T-helper 2 cell treated with Interferon-gamma antibody and Interleukin-4, amounts not matched to agents 100 ng/mL and 5 ng/mL, for 36 hours (primary cell): ENCODE data around the gene EFEMP2. TPM values are rescaled to one million over a fixed set of nuclear protein-coding genes. Genes with fewer than 3 reads are reported as not detected.

Source experiments
- intact Hi-C: fragments of 100-400 bp; cut with micrococcal nuclease; formaldehyde crosslinking; loops from one replicate; pipeline ENCODE4 v1.15.1; 2023
- total RNA-seq: library from RNA; stranded (reverse); gene quantifications from 2 replicates; pipeline ENCODE4 v1.2.3, GENCODE V29; 2022

EFEMP2 gene
- 5.4 and 7.2 TPM in 2 replicates for total RNA-seq

- intact Hi-C loops = loop anchor here (1.0 kb wide), 4 partner anchors 12 to 47 kb away; partner anchors contain the start of genes C11orf68, DRAP1, FIBP and MUS81
Measured at GRCh38 chr11:65872586-65873317, at the start of gene EFEMP2. TSS of gene EFEMP2 (minus strand) at chr11:65872800. CDS start at chr11:65872354, 446 bp downstream.

DNA sequence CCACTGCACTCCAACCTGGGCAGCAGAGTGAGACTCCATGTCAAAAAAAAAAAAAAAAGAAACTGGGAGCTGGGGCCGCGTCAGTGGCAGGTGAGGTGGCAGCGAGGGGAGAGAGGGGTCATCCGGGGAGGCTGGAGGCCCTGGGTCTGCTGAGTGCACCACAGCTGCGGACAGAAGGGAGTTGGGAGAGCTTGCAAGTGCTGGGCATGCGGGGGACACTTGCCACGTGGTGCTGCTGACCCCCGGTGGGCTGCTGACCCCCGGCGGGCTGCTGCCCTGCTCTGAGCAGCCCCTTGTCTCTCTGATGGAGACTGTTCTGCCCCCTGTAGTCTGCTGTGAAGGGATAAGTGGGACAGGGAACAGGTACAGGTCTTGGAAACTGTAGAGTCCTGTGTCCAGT is 49.3 kb upstream of the EFEMP2 start:
- intact Hi-C loops = no loop called here

GRCh38 chr11:65921033-65921555 is 48.5 kb upstream of the EFEMP2 start:
- intact Hi-C loops = no loop called here

DNA sequence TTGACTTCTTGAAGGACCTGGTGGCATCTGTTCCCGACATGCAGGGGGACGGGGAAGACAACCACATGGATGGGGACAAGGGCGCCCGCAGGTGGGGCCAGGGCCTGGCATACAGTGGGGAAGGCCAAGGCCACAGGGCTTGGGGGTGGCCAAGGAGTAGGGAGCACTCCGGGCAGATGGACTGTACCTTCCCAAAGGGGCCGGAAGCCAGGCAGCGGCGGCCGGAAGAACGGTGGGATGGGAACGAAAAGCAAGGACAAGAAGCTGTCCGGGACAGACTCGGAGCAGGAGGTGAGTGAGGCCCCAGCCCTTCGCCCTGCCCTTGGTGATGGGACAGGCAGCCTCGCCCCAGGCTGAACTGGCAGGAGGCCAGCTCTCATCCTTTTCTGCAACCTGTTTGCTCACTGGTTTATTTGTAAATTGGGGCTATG is 47.8 kb upstream of the EFEMP2 start:
- intact Hi-C loops = no loop called here

- intact Hi-C loops = loop anchor here (1.0 kb wide), 8 partner anchors 9 to 304 kb away; partner anchors contain the start of genes CFL1, FIBP, FOSL1 and PCNX3
Measured at GRCh38 chr11:65919573-65920371, 47.2 kb upstream of the EFEMP2 start.

GRCh38 chr11:65919141-65919572 is 46.6 kb upstream of the EFEMP2 start, which contains the start of gene DRAP1:
TSS of gene DRAP1 (plus strand) at chr11:65919426. CDS start at chr11:65919502, 76 bp downstream.
- intact Hi-C loops = loop anchor here (1.0 kb wide), 8 partner anchors 9 to 304 kb away; partner anchors contain the start of genes CFL1, FIBP, FOSL1 and PCNX3

DNA sequence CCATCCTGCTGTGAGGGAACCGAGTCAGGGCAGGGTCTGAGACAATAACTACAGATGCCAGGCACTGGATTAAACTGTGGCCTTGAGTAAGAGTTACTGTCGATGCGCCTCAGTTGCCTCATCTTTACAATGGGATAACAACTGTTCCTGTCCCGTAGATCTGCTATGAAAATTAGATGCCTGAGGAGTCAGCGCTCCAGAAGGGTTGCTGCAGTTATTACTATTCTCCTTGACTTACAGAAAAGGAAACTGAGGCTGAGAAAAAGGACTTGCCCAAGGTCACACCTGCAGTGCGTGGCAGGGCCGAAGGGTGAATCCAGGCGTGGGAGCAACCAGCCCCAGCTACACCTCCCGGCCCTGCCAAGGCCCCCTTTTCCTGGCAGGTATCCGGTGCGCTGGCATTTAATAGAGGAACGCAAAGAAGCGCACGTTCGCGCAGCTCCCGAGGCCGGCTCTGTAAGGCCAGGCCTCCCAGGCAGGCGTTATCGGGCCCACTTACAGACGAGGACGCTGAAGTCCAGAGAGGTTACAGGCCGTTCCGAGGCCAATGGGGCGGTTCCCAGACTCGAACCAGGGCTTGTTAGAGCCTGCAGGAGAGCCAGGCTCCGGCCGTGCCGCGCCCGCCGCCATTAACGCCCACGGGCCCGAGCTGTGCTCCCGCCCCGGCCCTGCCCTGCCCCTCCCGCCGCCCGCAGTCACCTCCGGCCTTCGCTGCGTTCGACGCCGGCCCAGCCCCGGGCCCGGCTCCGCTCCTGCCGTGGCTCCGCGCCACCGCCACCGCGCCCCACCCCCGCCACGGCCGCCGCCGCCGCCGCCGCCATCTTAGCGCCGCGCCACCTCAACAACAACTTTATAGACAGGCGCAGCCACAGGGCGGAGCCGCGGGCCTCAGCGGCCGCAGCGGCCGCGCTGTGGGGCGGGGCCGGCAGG is 45.9 kb upstream of the EFEMP2 start, which contains the start of gene C11orf68:
Gene C11orf68 (minus strand): TSS at position 852 of the 930 bp plus-strand sequence. CDS start 31 bp downstream, at position 821.
- intact Hi-C loops = loop anchor here (1.0 kb wide), 8 partner anchors 10 to 303 kb away; partner anchors contain the start of genes CFL1, FIBP, FOSL1 and PCNX3

- intact Hi-C loops = no loop called here
Measured at GRCh38 chr11:65917434-65918210, 45.0 kb upstream of the EFEMP2 start.

DNA sequence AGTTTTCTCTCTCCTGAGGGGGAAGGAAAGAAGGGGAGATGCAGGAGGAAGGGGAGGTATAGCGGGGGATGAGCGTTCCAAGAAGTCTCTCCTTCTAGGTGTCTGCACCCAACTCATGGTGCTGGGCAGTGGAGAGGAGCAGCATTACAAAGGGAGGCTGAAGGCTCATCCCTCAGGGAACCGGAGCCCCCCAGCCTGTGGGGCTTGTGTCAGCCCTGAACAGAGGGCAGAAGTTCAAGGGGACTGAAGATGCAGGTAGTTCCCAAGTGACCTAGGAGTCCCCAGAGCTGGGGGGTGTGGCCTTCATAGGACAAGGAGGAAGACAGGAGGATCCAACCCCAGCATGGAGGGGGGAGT is 44.5 kb upstream of the EFEMP2 start:
- intact Hi-C loops = no loop called here

GRCh38 chr11:65916391-65916790 is 43.8 kb upstream of the EFEMP2 start:
- intact Hi-C loops = no loop called here

DNA sequence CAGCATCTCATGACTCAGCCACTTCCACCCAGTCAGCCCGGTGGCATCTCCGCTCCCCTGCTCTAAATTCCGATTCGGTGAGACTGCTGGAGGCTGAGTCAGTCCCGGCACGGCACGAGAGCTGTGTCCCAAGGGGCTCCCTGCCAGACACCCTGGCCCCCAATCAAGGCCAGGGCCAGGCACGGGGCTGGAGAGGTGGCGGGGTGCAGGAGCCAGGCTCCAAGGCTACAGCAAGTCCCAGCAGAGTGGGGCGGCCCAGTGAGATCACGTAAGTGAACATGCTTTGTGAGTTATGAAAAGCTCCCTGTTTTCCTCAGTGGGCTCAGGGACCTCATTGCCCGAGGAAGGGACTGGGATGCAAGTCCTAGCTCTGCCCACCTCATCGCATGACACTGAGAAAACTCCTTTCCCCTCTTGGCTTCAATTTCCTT is 43.2 kb upstream of the EFEMP2 start:
- intact Hi-C loops = no loop called here

DNA sequence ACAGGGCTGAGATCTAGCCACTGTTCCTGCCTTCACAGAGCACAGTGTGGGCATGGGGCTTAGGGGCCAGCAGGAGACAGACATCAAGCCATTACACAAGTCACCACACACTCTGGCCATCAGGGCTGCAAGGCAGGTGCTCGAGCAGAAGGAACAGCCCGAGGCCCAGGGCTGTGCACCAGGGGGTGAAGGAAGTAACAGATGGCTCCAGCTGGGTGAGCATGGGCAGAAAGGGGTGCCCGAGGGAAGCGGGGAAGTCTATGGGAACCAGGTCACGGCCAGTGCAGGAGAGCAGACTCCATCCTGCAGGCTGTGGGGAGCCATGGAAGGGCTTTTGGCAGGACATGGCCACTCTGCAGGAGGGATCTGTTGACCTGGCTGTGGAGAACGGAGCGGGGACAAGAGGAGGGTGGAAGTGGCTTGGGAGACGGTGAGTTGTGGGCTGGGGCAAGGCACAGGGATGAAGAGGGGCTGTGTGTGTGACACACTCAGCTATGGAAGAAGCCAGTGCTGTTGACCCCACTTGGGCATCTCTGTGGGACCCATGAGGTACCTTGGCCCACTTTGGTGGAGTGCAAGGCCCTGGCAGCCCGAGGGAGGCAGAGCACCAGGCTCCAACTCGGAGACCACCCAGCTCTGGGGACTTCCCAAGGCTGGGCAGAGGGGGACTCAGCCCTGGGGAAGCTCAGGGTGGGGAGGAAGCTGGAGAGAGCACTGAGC is 42.7 kb upstream of the EFEMP2 start:
- intact Hi-C loops = no loop called here

DNA sequence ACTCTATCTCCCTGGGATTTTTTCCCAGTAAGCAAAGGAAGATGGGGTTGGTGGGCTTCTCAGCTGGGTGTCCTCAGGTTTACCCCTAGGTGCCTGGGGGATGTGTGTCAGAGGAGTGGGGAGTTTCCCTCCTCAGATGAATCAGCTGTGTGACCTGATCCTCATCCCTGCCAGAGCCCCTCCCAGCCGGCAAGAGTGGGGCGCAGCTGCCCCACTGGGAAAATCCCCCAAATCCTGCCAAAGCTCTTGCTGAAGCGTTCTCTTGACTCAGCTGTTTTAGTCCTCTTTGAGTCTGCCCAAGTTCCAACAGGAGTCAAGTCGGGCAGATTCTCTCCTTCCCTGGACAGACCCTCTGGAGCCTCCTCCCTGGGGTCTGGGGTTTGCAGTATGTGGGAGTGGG is 40.2 kb upstream of the EFEMP2 start:
- intact Hi-C loops = no loop called here

DNA sequence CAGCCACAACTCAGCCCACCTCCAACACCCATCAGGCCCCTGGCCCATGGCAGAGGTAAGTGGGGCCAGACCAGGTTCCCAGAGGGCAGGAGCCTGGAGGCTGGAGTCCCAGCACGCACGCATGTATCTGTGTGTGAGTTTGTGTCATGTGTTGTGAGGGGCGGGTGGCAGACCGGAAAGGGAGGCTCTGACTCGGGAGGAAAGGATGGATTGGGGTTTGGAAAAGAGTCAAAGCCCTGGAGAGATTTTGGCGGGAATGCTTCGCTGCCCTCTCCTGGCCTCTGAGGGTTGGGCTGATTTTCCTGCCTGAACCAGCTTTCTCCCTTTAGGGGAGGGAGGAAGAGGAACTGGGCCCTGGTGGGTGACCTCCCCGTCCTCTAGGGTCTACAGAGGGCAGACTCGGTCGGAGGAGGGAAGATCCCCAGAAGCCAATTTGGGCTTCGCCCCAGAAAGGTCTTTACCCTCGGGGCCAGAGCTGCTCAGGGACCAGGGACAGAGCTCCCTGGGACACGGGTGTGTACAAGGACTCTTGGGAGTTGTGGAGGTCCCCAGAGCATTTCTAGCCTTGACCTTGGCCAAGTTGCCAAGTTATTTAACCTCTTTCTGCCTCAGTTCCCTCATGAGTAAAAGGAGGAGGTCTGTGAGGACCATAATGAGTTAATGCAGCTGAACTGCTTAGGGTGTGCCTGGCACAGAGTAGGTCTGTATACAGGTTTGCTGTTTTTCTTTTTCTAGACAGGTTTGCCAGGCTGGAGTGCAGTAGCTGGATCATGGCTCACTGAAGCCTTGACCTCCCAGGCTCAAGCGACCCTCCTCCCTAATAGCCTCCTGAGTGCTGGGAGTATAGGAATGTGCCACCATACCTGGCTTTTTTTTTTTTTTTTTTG is 39.3 kb upstream of the EFEMP2 start:
- intact Hi-C loops = no loop called here

GRCh38 chr11:65907878-65908277 is 35.3 kb upstream of the EFEMP2 start:
- intact Hi-C loops = no loop called here

DNA sequence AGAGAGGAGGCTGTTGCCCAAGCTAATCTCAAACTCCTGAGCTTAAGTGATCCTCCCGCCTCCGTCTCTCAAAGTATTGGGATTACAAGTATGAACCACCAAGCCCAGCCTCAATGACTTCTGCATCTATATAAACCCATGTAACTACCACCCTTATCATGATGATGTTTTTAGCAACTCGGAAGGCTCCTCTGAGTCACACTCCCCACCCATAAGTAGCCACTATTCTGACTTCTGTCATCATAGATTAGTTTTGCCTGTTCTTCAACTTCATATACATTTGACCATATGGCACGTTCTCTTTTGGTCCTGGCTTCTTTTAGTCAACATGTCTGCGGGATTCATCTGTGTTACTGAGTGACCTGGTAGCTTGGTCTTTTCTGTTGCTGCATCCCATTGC is 34.0 kb upstream of the EFEMP2 start:
- intact Hi-C loops = no loop called here

DNA sequence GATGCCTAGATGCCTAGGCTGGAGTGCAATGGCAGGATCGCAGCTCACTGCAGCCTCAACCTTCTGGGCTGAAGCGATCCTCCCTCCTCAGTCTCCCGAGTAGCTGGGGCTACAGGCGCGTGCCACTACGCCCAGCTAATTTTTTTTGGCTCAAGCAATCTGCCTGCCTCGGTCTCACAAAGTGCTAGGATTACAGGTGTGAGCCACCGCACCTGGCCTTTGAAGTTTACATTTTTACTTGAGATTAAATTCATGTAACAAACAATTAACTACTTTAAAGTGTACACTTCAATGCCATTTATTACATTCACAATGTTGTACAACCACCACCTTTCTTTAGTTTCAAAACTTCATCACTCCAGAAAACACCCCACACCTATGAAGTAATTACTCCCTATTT is 31.1 kb upstream of the EFEMP2 start:
- intact Hi-C loops = no loop called here

DNA sequence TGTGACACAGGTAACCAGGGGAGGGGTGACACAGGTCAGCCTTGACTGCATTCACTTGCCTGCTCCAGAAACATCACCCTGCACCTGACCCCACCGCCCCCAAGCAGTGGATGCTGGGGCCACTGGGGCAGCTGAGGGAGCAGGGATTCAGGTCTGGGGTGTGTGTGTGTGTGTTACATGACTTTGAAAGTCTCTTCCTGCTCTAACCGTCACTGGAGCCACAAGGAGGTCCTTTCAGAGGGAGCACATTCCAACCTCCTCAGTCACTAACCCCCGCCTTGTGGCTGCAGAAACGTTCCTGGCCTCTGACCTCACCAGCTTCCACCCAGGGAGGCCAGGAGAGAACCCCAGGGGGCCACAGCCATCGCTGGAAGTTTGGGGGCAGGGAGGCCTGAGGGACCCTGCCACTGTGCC is 30.5 kb upstream of the EFEMP2 start:
- intact Hi-C loops = no loop called here
